Liver (tissue), 9 donors: ENCODE results near the gene CACNA1E. TPM values are rescaled to one million over a fixed set of nuclear protein-coding genes. Genes with fewer than 3 reads are reported as not detected.

Experiments used
- DNase-seq: peaks from one replicate; pipeline ENCODE4 v3.0.0-alpha.2; 2017; ENCODE audit warnings: low spot score
- H3K27ac ChIP-seq, 2 donors: one replicate each; pipeline ENCODE4 v1.7.0; 2013; ENCODE audit warnings: inconsistent platforms in 2 of 2, low read length in 2 of 2, control low read depth in 1 of 2, low read depth in 1 of 2, mild to moderate bottlenecking in 1 of 2
- H3K27me3 ChIP-seq, 4 donors: one replicate each; pipeline versions ENCODE4 v1.6.1 to v1.7.0; 2013; ENCODE audit warnings: low read length in 3 of 4, inconsistent platforms in 1 of 4, mild to moderate bottlenecking in 1 of 4, moderate library complexity in 1 of 4; ENCODE audit not compliant: control insufficient read depth in 4 of 4, insufficient read depth in 4 of 4
- H3K36me3 ChIP-seq, 4 donors: one replicate each; pipeline versions ENCODE4 v1.6.1 to v1.7.0; 2013; ENCODE audit warnings: low read length in 3 of 4, mild to moderate bottlenecking in 3 of 4, low read depth in 1 of 4, moderate library complexity in 1 of 4; ENCODE audit not compliant: control insufficient read depth in 4 of 4, insufficient read depth in 3 of 4
- H3K4me1 ChIP-seq, 4 donors: one replicate each; pipeline versions ENCODE4 v1.6.1 to v1.7.0; 2013; ENCODE audit warnings: low read length in 3 of 4, mild to moderate bottlenecking in 3 of 4, moderate library complexity in 1 of 4; ENCODE audit not compliant: control insufficient read depth in 4 of 4, insufficient read depth in 4 of 4
- H3K4me3 ChIP-seq, 3 donors: one replicate each; pipeline versions ENCODE4 v1.6.1 to v1.7.0; 2013; ENCODE audit warnings: low read length in 3 of 3, control low read depth in 1 of 3, low read depth in 1 of 3, mild to moderate bottlenecking in 1 of 3
- H3K9ac ChIP-seq, 2 donors: one replicate each; pipeline ENCODE4 v1.7.0; 2013; ENCODE audit warnings: low read length in 2 of 2, mild to moderate bottlenecking in 2 of 2, moderate library complexity in 2 of 2, control low read depth in 1 of 2, low read depth in 1 of 2
- H3K9me3 ChIP-seq, 4 donors: one replicate each; pipeline versions ENCODE4 v1.6.1 to v1.7.0; 2013; ENCODE audit warnings: low read length in 3 of 4; ENCODE audit not compliant: control insufficient read depth in 4 of 4
- ATF3 ChIP-seq: IDR thresholded peaks from 2 replicates; pipeline ENCODE4 v1.6.1; 2016; ENCODE audit warnings: antibody characterized with exemption
- CTCF ChIP-seq: fragments of 150-350 bp; IDR thresholded peaks from 2 replicates; pipeline ENCODE4 v1.5.1; 2017; ENCODE audit warnings: improper control_type of control experiment, low read depth, low read length; ENCODE audit not compliant: missing input control
- EGR1 ChIP-seq, 2 donors: IDR thresholded peaks; 2 replicates each; pipeline ENCODE4 v1.6.1; 2016 to 2018; ENCODE audit warnings: antibody characterized with exemption in 2 of 2, low read depth in 2 of 2
- FOXA1 ChIP-seq: IDR thresholded peaks from 2 replicates; pipeline ENCODE4 v1.6.1; 2016; ENCODE audit warnings: antibody characterized with exemption
- FOXA2 ChIP-seq: IDR thresholded peaks from 2 replicates; pipeline ENCODE4 v1.6.1; 2016; ENCODE audit warnings: antibody characterized with exemption
- GABPA ChIP-seq, 2 donors: IDR thresholded peaks in 1 of 2; conservative IDR thresholded peaks in 1 of 2; 2 replicates each; pipeline ENCODE4 v1.6.1; 2016; ENCODE audit warnings: antibody characterized with exemption in 2 of 2, mild to moderate bottlenecking in 1 of 2, moderate library complexity in 1 of 2
- HNF4A ChIP-seq, 2 donors: conservative IDR thresholded peaks; 2 replicates each; pipeline ENCODE4 v1.6.1; 2016; ENCODE audit warnings: antibody characterized with exemption in 2 of 2, mild to moderate bottlenecking in 2 of 2
- HNF4G ChIP-seq: IDR thresholded peaks from 2 replicates; pipeline ENCODE4 v1.6.1; 2016; ENCODE audit warnings: antibody characterized with exemption
- JUND ChIP-seq, 2 donors: IDR thresholded peaks; 2 replicates each; pipeline ENCODE4 v1.6.1; 2016; ENCODE audit warnings: antibody characterized with exemption in 2 of 2
- MAX ChIP-seq: IDR thresholded peaks from 2 replicates; pipeline ENCODE4 v1.6.1; 2016; ENCODE audit warnings: antibody characterized with exemption
- NR2F2 ChIP-seq: IDR thresholded peaks from 2 replicates; pipeline ENCODE4 v1.6.1; 2016; ENCODE audit warnings: antibody characterized with exemption
- RAD21 ChIP-seq, 2 donors: IDR thresholded peaks; 2 replicates each; pipeline ENCODE4 v1.6.1; 2016; ENCODE audit warnings: antibody characterized with exemption in 2 of 2, mild to moderate bottlenecking in 2 of 2
- REST ChIP-seq: IDR thresholded peaks from 2 replicates; pipeline ENCODE4 v1.6.1; 2016; ENCODE audit warnings: antibody characterized with exemption, mild to moderate bottlenecking
- RXRA ChIP-seq, 2 donors: IDR thresholded peaks; 2 replicates each; pipeline ENCODE4 v1.6.1; 2017 to 2018; ENCODE audit warnings: antibody characterized with exemption in 2 of 2, mild to moderate bottlenecking in 1 of 2
- SP1 ChIP-seq: IDR thresholded peaks from 2 replicates; pipeline ENCODE4 v1.6.1; 2018; ENCODE audit warnings: antibody characterized with exemption, mild to moderate bottlenecking
- TAF1 ChIP-seq: conservative IDR thresholded peaks from 2 replicates; pipeline ENCODE4 v1.6.1; 2016; ENCODE audit warnings: antibody characterized with exemption, mild to moderate bottlenecking
- YY1 ChIP-seq: IDR thresholded peaks from 2 replicates; pipeline ENCODE4 v1.6.1; 2016; ENCODE audit warnings: antibody characterized with exemption, mild to moderate bottlenecking
- ZBTB33 ChIP-seq: IDR thresholded peaks from 2 replicates; pipeline ENCODE4 v1.6.1; 2016; ENCODE audit warnings: antibody characterized with exemption
- WGBS: extraction: QIAGEN DNeasy Blood & Tissue Kit; methylation state at CpG from one replicate; pipeline ENCODE4 v1.1.7; 2013; 5-methylcytosine and 5-hydroxymethylcytosine counted together
- polyA plus RNA-seq, 2 donors: library from polyadenylated mRNA; stranded (reverse) in 1 of 2; unstranded in 1 of 2; fragments of 200-250 nt in 1 of 2; fragments of >200 nt in 1 of 2; fragmentation: Nextera tagmentation in 1 of 2; extraction: Ambion mirVana in 1 of 2; gene quantifications; one replicate each; pipeline versions ENCODE4 v1.2.1 to v1.2.3, GENCODE V29; 2013 to 2015
- total RNA-seq, 2 donors: library from RNA; depleted of rRNA; stranded (reverse); fragments of >200 nt; gene quantifications; one replicate each; pipeline ENCODE4 v1.2.3, GENCODE V29; 2014
- donor health status: healthy.
- donor health status: healthy.
- donor health status: healthy.
- donor health status: healthy.
- donor health status: healthy.

Gene CACNA1E
- total and polyA plus RNA-seq, 4 donors: under 0.01 to 0.08 (median 0.01) TPM; not detected in 1

- Histone ChIP-seq H3K4me1 (no peaks in the 10 kb centered on the region), H3K27ac (no peak overlapping the region), H3K27me3 (peaks cover 0 to 6% (median 0%) of the 10 kb centered on the region in 4 donors), H3K9ac (no peak overlapping the region), H3K9me3 (no peaks in the 10 kb centered on the region), H3K36me3 (no peaks in the 10 kb centered on the region), H3K4me3 (no peak overlapping the region)
- no peak for DNase-seq
- 64% methylated on average over 4 of the region's 4 CpGs for WGBS
- TF ChIP-seq FOXA2: no peak
- no peak for TF ChIP-seq NR2F2
- no peak for TF ChIP-seq RAD21 (IDR thresholded peaks at IDR 0.05)
- TF ChIP-seq EGR1 (IDR thresholded peaks at IDR 0.05; ENCODE audit: low read depth in 2 of 2): no peak
- TF ChIP-seq ZBTB33: no peak
- no peak for TF ChIP-seq TAF1
- TF ChIP-seq HNF4G: no peak
- no peak for TF ChIP-seq YY1
- TF ChIP-seq CTCF: no peak
- no peak for TF ChIP-seq FOXA1
- no peak for TF ChIP-seq GABPA (IDR thresholded peaks at IDR 0.05 in 1 of 2, conservative IDR thresholded peaks at IDR 0.05 in 1 of 2)
- no peak for TF ChIP-seq SP1
- no peak for TF ChIP-seq REST
- TF ChIP-seq HNF4A (conservative IDR thresholded peaks at IDR 0.05): no peak
- TF ChIP-seq MAX: no peak
- no peak for TF ChIP-seq ATF3
- TF ChIP-seq JUND (IDR thresholded peaks at IDR 0.05): no peak
- no peak for TF ChIP-seq RXRA (IDR thresholded peaks at IDR 0.05)
These were observed 71.1 kb downstream of the CACNA1E start for GRCh38 chr1:181554465-181554864.
